ENCODE measurements around the gene ARHGEF12.

Gene ARHGEF12

DNA sequence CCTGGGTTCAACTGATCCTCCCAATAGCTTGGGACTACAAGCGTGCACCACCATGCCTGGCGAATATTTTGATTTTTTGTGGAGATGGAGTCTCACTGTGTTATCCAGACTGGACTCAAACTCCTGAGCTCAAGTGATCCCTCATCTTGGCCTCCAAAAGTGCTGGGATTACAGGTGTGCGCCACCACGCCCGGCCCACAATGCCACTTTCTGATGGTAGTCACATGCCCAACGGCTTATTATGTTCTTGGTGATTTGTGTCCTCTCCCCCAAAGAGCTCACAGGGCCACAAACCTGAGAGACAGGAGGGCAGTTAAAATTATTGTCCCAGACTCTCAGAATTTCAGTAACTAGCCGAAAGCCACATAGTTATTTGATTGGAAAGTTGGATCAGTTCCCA lies 185.0 kb downstream of the ARHGEF12 start:
- no peak for DNase-seq

DNA sequence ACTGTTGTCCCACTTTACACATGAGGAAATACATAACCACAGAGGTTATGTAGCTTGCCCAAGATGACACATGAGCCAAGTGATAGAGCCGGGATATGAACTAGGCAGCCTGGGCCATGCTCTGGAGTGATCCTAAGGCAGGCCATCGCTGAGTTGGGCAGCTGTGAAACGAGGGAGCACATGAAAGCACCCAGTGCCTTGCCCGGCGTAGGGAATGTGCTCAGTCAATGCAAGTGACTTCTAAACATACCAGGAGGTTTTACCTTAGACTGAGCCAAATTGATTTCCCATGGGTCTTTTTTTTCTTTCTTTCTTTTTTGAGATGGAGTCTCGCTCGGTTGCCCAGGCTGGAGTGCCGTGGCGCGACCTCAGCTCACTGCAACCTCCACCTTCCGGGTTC lies 185.8 kb downstream of the ARHGEF12 start:
- no peak for DNase-seq

DNA sequence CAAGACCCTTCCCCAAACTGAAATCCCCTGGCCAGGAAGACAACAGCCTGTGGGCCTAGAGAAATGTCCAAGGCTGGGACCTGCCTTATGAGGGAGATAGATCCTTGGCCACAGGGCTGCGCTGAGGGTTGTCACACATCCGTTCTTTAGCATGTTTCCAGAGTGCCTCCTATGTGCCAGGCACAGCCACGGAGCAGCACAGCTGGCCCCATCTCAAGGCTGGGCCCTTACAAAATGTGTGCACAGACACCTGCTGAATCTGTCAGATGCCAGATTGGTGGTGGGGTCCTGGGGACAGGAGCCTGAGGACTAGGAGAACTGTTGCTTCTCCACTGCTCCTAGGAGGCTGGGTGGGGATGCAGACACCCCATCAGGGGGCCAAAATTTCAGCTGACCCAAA lies 186.5 kb downstream of the ARHGEF12 start:
- DNase-seq: no peak

DNA sequence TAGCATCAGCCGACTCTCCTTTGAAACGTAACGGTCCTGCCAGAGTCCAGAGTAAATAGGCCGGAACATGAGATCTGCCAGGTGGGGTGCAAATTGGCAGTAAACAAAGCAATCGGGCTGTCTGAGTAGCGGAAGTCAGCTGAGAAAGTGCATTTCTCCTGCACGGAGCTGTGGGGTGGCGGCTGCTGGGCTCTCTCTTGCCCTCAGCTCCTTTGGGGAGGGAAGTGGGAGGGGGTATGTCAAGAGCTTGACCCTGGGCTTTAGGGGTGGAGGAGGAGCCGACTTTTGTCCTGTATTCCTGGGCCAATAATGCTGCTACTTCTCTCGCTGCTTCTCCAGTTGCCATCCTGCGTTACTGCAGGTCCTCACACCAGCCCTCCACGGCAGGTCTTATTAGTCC lies 187.0 kb downstream of the ARHGEF12 start:
- DNase-seq: peak; percentile 57

DNA sequence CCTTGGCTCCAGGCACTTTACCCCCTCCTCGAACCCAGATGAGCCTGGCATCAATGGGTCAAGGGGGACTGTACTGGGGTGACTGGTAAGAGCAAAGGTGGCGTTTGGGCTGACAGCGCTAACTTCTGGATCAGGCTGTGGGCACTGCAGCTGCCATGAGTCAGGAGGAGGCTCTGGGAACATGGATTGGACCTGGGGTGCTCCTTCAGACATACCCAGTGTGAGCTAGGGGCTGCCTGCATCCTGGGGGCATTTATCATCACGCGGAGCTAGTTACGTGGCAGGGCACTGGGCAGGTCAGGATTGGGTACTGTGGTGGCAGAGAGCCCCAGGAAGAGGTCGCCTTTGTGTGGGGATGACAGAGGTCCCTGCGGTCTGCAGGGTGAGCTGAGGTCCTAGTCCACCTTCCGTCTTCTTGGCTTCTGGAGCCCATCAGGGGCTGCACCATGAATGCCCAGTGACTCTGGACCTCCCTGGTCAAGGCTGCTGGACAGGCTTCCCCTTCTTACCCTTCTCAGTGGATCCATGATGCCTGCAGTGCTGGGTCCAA lies 188.4 kb downstream of the ARHGEF12 start:
- no peak for DNase-seq

DNA sequence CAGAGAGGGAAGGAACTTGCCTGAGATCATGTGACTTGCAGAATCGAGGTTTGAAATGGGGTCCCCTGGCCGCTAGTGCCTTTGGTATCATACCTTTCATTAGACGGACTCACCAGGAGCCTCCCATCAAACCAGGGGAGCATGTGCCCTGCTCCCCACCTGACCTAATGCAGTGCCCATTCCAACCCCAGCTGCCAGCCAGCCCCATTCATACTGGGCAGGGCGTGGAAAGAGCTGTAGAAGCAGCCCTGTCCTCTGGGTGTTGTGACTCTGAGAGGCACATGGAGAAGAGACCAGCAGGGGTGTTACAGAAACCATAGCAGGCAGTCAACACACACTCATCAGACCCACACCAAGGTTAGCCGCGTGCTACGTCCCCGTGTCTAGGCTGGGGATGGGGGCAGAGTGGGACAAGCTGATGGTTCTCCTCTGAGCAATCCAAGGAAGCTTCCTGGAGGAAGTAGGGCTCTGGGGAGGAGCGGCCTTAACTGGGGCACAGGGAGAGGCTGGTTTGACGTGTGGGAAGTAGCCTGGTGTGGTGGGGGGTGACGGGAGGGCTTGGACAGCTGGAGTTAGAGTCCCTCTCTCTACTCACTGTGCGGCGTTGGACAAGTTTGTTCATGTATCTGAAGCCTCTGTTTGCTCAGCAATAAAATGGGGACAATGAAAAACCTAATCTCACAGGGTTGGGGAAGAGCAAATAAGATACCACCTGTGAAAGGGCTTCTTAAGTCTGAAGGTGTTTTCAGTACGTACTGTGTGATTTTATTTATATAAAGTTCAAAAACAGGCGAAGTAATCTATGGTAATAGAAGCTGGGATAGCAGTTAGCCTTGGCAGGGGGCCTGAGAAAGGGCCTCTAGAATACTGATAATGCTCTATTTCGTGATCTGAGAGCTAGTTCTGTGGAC lies 189.3 kb downstream of the ARHGEF12 start:
- no peak for DNase-seq

DNA sequence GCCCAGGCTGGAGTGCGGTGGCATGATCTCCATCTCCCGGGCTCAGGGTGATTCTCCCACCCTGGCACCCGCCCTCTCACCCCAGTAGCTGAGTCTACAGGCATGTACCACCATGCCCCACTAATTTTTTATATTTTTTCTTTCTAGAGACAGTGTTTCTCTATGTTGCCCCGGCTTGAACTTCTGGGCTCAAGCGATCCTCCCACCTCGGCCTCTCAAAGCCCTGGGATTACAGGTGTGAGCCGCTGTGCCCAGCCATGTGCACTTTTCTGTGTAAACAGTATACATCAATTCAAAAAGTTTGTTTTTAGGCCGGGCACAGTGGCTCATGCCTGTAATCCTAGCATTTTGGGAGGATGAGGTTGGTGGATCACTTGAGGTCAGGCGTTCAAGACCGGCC lies 190.0 kb downstream of the ARHGEF12 start:
- DNase-seq: no peak

DNA sequence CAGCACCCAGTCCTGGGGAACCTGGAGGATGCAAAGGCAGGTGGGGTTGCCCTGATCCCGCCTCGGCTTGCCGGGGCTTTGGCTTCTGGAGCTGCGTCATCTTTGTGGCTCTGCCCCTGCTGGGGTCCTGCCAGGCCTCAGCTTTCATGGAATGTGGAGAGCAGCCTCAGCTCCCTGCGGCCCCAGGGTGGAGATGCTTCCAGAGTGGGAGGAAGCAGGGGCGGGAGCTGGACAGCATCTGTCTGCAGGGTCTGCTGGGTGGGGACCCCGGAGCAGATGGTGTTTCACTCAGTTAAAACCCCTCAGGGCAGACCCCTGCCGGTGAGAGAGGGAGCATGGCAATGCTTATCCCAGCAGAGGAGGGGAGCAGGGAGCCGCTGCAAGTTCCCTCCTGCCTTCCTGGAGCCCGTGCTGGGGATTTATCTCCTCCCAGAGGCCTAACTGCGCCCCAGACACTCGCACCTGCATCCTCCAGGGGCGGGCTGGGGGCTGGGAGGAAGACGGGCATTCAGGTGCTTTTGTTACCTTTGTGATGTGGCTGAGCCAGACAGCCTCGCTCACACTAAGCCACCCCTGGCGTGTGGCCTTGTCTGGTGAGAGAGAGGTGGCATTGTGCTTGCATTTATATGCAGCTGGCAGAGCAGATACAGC lies 191.0 kb downstream of the ARHGEF12 start:
- peak; percentile 74 for DNase-seq

DNA sequence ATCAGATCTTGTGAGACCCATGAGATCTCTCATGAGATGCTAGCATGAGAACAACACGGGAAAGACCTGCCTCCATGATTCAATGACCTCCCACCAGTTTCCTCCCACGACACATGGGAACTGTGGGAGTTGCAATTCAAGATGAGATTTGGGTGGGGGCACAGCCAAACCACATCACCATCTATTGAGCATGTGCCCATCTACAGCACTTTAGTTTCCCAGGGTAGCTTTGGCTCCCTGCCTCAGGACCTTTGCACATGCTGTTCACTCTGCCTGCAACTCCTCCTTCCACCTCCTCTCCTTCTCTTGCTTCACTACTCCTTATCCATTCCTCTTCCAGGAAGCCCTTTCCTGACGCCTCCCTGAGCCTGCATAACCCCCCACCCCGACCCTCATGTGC lies 192.5 kb downstream of the ARHGEF12 start:
- DNase-seq: no peak

DNA sequence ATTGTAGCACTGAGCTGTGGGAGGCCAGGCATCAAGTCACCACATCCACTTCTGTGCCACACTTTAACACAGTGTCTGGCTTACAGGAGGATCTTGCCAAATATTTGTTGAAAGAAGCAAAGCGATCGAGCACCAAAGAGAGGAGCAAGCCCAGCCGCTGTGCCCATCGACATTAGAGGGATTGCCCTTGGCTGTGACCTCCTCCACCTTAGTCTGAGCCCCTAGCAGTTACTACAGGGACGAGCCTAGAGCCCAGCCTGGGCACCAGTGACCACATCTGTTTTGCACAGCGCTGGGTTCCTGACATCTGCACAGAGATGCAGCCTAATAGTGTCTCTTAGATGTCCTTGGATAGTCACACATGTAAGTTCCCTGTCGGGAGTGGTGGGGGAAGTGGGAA lies 193.0 kb downstream of the ARHGEF12 start:
- no peak for DNase-seq

DNA sequence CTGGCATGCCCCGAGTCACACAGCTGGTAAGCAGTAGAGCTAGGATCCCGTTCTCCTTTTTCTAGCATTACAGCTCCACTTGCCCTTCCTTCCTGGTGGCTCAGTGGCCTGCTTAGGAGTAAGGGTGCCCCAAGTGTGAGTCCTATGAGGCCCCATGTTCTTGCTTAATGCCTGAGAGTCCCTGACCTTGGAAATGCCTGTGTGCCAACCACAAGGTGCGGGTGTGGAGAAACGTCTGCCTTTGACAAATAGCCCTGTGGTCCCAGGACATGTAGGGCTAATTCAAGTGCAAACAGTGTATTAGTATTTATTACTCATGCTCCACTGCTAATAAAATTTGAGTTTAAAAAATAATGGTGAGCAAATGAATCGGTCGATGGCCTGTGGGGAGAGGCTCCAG lies 193.7 kb downstream of the ARHGEF12 start:
- DNase-seq: no peak

DNA sequence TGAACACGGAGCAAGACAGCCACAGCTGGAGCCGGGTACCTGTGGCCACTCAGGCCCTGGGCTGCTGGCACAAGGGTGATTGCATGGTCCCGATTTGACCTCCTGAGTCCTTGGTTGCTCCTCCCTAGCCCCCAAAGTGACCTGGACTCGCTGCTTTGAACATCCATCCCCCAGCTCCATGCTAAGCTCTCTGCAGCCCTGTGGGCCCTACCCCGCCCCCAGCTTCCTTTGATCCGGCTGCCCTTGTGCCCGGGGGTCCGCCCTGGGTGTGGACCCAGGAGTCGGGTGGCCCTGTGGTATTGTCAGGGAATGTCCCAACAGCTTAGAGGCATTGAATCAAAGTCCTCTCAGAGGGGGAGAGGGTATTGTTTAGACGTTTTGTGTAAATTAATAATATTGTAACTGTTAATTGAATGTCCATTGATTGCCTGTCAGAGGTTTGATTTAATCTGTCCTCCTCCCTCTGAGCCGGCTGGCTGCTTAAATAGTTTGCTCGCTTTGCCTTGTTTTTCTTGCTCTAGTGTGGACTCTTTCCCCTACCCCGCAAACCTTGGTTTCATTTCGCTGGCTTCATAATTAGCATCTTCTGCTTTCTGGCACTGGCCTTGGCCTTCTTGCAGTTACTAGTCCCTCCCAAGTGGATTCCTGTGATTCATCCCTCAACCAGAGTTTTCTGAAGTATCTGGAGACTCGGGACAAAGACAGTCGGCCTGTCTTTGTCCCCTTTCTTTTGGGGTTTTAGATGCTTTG lies 196.0 kb downstream of the ARHGEF12 start:
- no peak for DNase-seq

DNA sequence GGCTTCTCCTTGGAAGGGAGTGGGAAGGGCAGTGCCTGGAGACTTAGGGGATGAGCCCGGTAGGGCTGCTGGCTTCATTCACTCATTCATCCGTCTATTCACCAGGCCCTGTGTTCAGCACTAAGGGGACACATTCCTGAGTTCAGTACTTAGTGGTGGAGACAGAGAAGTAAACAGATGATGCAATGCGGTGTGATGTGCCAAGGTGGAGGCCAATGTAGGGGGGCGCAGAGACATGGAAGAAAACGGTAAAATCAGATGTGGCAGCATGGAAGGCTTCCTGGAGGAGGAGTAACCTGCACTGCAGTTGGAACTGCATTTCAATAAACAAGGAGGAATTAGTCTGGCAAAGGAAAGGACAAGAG lies 196.6 kb downstream of the ARHGEF12 start:
- DNase-seq: no peak

DNA sequence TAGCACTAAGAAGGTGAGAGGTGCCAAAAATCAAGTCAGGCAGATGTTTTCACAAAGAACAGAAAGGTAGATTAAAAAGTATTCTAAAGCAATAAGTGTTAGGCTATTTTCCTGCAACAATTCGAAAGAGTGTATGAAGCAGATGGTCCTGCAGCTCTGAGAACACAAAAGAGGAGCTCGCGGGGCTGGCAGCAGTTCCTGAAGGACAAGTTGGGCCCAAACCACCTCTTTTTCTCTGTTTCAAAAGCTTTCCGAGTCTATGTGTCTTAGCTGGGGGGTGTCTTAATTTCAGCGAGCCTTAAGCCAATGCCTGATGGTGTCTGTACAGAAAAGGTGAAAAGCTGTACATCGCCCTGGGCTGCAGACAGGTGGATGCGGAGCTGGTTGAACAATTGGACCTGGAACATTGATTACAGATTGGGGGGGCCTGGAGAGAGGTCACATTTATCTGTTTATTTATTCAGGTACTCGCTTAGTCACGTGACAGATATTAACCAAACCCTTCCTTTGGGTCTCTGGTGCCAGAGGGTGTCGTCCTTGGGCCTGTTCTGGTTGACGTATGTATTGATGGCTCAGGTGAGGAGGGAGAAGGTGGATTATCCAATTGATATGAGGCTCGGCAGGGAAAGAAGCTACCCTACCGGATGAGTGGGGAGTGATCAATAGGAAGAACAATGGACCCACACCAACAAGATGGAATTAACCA lies 200.0 kb downstream of the ARHGEF12 start:
- DNase-seq: no peak

DNA sequence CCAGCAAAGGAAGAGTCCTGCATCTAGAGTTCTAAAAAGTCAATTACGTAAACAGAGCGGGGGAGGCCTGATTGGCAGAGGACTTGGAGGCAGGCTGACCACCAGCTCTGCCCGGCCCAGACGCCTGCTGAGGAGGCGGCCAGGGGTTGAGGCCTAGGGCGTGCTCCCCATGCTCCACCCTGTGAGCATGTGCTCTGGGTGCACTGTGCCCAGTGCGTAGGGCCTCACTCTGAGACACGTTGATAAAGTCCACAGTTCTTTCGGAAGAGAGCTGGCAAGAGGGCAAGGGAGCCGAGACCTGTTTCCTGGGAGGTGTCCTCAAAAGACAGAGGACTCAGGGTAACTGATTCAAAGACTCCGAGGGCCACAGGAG lies 200.6 kb downstream of the ARHGEF12 start:
- DNase-seq: no peak

DNA sequence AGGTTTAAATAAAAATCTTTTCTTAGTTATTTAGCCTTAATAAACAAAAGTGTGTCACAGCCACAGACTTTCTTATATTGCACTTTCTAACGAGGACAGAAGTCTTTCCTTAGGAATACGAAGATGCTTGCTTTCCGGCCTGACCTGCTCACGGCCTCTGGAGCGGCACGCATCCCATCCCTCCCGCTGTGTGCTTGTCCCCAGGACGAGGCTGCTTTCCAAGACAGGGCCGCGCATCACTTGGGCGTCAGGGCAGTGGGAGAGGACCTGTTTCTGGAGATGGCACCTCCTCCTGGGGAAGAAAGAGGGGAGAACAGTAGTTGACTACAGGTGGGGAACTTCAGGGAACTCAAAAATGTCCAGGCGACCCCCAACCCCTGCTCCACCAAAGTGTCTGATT lies 201.8 kb downstream of the ARHGEF12 start:
- DNase-seq: no peak

DNA sequence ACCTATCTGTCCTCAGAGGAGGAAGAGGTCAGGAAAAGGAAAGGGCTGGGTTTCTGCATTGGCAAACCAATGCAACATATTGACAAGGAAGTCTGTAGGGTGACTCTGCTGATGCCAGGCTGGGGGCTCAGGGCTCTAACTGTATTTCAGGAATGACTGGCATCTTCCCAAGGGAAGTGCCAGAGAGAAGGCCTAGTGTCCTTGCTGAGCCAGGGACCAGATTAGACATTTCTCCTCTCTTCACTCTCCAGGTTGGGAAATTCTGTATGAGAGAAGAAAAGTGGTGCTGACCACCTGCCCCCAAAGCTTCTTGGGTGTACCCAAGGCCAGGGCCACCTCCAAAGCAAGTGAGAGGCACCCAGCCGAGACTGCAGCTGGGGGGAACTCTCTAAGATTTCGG lies 202.5 kb downstream of the ARHGEF12 start:
- DNase-seq: no peak
